Fibroblast of the aortic adventitia (primary cell): ENCODE data around the gene XYLT2. TPM values are rescaled to one million over a fixed set of nuclear protein-coding genes. Genes with fewer than 3 reads are reported as not detected.
"Not testable (repeated sequence)": the region's sequence is repeated elsewhere in the genome, so short reads cannot be mapped to it uniquely, and the experiment has no call there.

Experiments
- DNase-seq: peaks from one replicate; pipeline ENCODE4 v3.0.0-alpha.2; 2010; ENCODE audit warnings: low read depth
- H3K4me3 ChIP-seq: 2 replicates; pipeline ENCODE4 v1.5.1; 2011; ENCODE audit warnings: low read depth, mild to moderate bottlenecking, control low read depth, low read length, moderate library complexity
- total RNA-seq: library from RNA; depleted of rRNA; stranded (reverse); fragments of >200 nt; gene quantifications from 2 replicates; pipeline ENCODE4 v1.2.3, GENCODE V29; 2012; ENCODE audit warnings: low replicate concordance
- TF ChIP-seq, protein P1 (sequence below): IDR thresholded peaks from 2 replicates; pipeline ENCODE4 v1.5.1; 2011; ENCODE audit warnings: mild to moderate bottlenecking, low read length, control low read depth, inconsistent platforms; ENCODE audit not compliant: insufficient read depth

Gene XYLT2
- total RNA-seq, 1 donor: 33.9 TPM

DNA sequence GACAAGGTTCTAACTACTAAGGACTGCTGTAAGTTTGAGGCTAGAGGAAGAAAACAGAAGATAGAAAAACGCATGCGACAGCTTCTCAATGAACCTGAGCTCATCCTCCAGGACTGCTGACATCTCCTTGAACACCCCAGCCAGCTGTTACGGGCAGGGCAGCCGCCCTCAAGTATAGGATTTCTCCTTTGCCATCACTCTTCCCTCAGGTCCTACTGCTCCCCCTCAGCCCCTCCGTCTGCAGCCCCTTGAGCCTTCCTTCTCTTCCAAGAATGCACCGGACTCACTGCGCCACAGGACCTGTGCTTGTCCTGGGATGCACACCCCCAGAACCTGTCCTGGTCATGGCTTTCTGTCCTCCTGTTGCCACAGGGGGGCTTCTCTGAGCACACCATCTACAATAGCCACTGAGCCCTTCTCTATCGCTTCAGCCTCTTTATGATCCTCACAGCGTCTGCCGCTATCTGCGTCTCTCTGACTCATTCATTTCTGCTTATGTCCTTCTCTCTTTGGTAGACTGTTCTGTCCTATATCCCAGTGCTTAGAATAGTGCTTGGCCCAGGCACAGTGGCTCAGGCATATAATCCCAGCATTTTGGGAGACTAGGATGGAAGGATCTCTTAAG lies 15.7 kb upstream of the XYLT2 start:
- no peak for DNase-seq
- TF ChIP-seq, protein P1, sequence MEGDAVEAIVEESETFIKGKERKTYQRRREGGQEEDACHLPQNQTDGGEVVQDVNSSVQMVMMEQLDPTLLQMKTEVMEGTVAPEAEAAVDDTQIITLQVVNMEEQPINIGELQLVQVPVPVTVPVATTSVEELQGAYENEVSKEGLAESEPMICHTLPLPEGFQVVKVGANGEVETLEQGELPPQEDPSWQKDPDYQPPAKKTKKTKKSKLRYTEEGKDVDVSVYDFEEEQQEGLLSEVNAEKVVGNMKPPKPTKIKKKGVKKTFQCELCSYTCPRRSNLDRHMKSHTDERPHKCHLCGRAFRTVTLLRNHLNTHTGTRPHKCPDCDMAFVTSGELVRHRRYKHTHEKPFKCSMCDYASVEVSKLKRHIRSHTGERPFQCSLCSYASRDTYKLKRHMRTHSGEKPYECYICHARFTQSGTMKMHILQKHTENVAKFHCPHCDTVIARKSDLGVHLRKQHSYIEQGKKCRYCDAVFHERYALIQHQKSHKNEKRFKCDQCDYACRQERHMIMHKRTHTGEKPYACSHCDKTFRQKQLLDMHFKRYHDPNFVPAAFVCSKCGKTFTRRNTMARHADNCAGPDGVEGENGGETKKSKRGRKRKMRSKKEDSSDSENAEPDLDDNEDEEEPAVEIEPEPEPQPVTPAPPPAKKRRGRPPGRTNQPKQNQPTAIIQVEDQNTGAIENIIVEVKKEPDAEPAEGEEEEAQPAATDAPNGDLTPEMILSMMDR: no peak

DNA sequence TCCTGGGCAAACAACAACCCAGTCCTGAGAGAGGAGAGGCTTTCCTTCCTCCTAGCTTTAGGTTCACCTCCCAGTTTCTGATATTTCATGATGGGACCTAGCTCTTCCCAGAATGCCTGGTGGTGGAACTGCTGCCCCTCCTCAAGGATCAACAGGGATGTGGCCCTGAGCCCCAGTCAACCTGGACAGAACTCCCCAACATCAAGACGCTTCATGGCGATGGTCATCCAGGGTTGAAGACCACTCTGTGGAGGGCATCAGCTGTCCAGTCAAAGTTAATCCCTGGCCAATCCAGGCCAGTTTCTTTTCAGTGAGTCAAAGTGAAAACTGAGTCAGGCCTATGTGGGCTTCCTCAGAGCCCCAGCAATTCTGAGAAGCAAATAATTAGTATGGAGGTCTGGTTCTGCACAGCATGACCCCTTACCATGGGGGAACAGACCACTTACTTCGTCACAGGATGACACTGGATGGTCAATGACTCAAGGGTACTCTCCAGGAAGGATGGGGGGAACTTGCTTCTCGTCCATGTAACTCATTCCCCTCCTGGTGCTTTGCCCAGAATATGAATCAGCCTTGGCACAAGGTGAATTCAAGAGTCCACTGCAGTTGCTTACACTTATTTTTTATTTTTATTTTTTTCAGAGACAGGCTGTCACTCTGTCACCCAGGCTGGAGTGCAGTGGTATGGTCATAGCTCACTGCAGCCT lies 14.7 kb upstream of the XYLT2 start:
- TF ChIP-seq, protein P1: no peak
- no peak overlapping the region for H3K4me3 ChIP-seq
- DNase-seq: peak; percentile 92

More for the DNA sequence above, 15.7 kb upstream of the XYLT2 start:
- H3K4me3 ChIP-seq: no peak overlapping the region

DNA sequence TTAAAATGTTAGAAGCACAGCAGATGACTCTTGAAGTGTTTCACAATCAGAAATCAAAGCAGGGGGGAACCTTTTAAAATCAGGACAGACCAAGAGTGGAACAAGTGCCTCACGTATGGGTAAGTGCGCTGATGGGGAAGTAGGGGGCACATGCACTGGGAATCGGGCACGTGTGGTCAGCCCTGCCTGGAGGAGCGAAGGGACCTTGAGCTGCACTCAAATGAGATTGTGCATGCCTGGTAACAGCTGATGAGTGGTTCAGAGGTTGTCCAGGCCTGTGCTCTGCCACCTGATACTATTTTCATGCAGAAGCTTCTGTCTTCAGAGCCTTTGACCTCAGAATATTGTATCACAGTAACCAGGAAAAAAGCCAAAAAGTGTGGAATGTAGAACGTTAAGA lies 13.7 kb upstream of the XYLT2 start:
- no peak for DNase-seq
- TF ChIP-seq, protein P1: no peak
- H3K4me3 ChIP-seq: no peak overlapping the region

DNA sequence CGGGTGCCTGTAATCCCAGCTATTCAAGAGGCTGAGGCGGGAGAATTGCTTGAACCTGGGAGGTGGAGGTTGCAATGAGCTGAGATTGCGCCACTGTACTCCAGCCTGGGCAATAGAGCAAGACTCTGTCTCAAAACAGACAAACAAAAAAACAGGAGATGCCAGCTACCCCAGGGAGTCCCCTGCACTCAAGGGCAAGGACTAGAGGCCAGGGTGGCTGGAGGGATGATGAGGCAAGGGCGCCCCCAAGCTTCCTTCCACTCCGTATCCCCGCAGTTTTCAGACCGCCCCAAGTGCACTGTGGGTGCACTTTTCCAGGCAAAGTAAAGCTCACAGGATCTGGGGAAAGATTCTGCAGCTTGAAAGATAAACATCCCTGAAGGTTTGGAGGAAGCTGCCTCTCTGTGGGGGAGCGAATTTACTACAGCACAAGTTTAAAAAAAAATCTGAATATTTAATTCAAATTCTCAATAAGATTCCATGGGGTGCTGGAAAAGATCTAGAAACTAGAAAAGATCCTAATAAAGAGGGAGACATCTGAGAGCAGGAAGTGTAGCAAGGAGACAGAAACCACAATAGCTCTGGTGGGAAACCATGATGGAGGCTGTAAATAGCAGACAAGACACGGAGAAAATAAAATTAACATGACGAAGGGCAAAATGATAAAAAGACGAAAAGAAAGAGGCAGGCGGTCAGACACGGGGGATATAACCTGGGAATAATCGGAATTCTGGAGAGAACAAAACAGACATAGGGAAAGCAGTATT lies 12.5 kb upstream of the XYLT2 start:
- H3K4me3 ChIP-seq, DNase-seq: not testable (repeated sequence)

DNA sequence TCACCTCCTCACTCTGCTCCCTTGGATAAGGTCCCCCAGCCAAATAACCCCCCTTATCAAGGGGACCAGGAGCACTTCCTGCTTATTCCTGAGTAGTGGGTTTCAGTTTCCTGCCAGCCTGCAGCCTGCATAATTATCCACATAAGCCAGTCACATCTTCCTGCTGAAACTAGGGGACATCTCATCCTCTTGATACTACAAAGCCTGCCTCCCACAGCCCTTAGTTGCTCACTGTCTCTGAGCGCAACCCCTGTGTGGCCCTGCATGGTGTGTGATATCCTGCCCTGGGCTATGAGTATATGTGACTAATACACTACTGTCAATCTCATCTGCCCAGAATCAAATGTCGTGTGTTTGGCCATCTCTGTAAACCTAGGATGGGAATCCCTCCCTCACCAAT lies 8.0 kb upstream of the XYLT2 start:
- DNase-seq: no peak
- TF ChIP-seq, protein P1: no peak
- no peak overlapping the region for H3K4me3 ChIP-seq

DNA sequence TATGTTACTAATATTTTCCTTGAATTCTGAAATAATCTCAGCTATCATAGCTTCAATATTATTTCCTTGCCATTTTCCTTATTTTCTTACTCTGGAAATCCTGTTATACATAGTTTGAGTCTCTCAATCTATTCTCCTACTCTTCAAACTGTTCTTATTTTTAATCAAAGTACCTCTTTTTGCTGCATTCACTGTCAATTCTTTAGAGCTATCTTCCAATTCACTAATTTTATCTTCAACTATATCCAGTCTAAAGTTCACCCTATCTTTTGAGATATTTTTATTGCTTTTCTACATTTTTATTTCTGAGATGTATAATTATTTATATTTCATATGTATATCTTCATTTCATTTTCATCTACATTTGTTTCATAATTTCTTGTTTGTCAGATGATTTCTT lies 7.3 kb upstream of the XYLT2 start:
- H3K4me3 ChIP-seq: no peak overlapping the region
- TF ChIP-seq, protein P1: no peak
- no peak for DNase-seq

DNA sequence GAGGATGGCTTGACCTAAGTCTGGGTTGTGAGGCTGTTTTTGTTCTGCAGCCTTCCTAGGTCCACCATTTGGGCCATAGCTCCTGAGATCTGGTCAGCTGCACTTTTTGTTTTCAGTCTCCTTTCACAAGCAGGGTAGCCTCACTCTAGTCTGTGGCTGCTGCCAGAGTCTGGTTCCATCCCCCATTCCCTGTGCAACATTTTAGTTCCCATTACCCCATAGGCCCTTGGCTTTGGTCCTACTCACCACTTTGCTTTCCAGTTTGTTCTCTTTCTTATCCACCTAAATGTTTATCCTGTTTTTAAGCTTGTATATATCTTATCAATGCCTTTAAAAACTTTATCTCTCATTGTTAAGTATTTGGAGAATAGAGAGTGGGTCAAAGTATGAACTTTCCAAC lies 6.5 kb upstream of the XYLT2 start:
- TF ChIP-seq, protein P1: no peak
- no peak overlapping the region for H3K4me3 ChIP-seq
- DNase-seq: no peak
